HG02642 (cell line): Measurements from ENCODE around the gene EMID1.
"Not testable (repeated sequence)": the region's sequence is repeated elsewhere in the genome, so short reads cannot be mapped to it uniquely, and the experiment has no call there.

Experiments used
- ATAC-seq: cut with Tn5 transposase; IDR thresholded peaks from one replicate; pipeline ENCODE4 v1.9.1; 2021; ENCODE audit warnings: mild to moderate bottlenecking; ENCODE audit not compliant: unreplicated experiment, poor library complexity

The EMID1 gene

GRCh38 chr22:29225422-29226090 is 19.9 kb downstream of the EMID1 start:
- no peak for ATAC-seq

- ATAC-seq: no peak
Observed at GRCh38 chr22:29226351-29226981, 20.8 kb downstream of the EMID1 start.

GRCh38 chr22:29230972-29231875 is 25.5 kb downstream of the EMID1 start:
- ATAC-seq: no peak

- no peak for ATAC-seq
Observed at GRCh38 chr22:29231971-29232959, 26.6 kb downstream of the EMID1 start.

- no peak for ATAC-seq
Observed at GRCh38 chr22:29233277-29233877, 27.7 kb downstream of the EMID1 start.

GRCh38 chr22:29240481-29240880 is 34.8 kb downstream of the EMID1 start:
- not testable (repeated sequence) for ATAC-seq

GRCh38 chr22:29243874-29244446 is 38.3 kb downstream of the EMID1 start:
- ATAC-seq: no peak

- no peak for ATAC-seq
Observed at GRCh38 chr22:29244785-29245625, 39.3 kb downstream of the EMID1 start.

- ATAC-seq: peak; percentile 64
Observed at GRCh38 chr22:29245626-29246385, 40.1 kb downstream of the EMID1 start.

GRCh38 chr22:29247891-29248290 is 42.2 kb downstream of the EMID1 start:
- ATAC-seq: not testable (repeated sequence)

- no peak for ATAC-seq
Observed at GRCh38 chr22:29251265-29251664, 45.6 kb downstream of the EMID1 start.

- no peak for ATAC-seq
Observed at GRCh38 chr22:29251981-29252911, 46.5 kb downstream of the EMID1 start.

GRCh38 chr22:29253561-29254285 is 48.0 kb downstream of the EMID1 start:
- no peak for ATAC-seq

GRCh38 chr22:29254286-29254660 is 48.6 kb downstream of the EMID1 start:
- ATAC-seq: no peak

GRCh38 chr22:29255064-29255621 is 49.4 kb downstream of the EMID1 start:
- no peak for ATAC-seq
